Measurements from ENCODE around the gene MYADML2.

The MYADML2 gene

DNA sequence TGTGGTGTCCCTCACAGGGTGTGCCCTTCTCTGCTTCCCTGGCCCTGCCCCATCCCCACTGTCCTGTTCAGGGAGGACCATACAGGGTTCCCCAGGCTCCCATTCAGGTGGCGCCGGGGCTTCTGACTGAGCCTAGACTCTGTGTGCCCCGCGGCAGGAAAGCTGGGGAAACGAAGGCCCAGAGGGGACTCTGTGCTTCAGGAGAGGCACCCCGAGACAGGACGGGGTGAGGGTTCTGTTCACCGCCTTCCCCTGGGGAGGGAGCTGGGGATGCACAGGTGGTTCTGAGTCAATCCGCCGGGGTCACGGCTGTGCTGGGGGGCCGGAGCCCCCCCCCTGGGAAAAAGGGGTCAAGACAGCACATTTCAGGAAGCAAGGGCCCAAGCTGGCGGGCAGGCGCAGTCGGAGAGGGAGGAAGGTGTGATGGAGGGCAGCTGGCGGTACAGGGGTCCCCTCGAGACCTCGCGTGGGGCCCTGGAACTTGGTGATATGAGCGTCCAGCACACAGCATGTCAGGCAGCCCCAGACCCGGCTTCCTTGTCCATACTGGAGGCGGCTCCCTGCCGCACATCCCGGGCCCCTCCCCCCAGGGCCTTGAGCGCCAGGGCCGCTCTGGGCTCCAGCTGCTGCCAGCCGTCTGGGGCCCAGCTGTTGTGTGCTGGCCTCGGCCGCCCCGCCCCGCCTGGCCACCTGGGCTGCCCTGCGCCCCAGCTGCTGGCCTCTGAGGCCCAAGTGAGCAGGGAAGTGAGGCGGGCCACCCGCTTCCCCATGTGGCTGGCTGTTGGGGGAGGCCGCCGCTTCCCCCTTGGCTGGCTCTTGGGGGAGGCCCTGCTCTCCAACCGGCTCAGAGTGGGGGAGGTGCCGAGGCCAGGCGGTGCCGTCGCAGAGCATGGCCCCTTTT lies 19.6 kb upstream of the MYADML2 start:
- TF ChIP-seq, protein P1, sequence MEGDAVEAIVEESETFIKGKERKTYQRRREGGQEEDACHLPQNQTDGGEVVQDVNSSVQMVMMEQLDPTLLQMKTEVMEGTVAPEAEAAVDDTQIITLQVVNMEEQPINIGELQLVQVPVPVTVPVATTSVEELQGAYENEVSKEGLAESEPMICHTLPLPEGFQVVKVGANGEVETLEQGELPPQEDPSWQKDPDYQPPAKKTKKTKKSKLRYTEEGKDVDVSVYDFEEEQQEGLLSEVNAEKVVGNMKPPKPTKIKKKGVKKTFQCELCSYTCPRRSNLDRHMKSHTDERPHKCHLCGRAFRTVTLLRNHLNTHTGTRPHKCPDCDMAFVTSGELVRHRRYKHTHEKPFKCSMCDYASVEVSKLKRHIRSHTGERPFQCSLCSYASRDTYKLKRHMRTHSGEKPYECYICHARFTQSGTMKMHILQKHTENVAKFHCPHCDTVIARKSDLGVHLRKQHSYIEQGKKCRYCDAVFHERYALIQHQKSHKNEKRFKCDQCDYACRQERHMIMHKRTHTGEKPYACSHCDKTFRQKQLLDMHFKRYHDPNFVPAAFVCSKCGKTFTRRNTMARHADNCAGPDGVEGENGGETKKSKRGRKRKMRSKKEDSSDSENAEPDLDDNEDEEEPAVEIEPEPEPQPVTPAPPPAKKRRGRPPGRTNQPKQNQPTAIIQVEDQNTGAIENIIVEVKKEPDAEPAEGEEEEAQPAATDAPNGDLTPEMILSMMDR (IDR thresholded peaks at IDR 0.05; ENCODE audit: borderline replicate concordance, insufficient read depth, low read depth, low read length), result no peak
- H3K4me3 ChIP-seq (ENCODE audit: low read depth, low read length), result no peak overlapping the region

- TF ChIP-seq, protein P1 (IDR thresholded peaks at IDR 0.05; ENCODE audit: borderline replicate concordance, insufficient read depth, low read depth, low read length), result no peak
- no peak overlapping the region for H3K4me3 ChIP-seq (ENCODE audit: low read depth, low read length)
Measured at GRCh38 chr17:81964081-81964849, 17.2 kb upstream of the MYADML2 start.

DNA sequence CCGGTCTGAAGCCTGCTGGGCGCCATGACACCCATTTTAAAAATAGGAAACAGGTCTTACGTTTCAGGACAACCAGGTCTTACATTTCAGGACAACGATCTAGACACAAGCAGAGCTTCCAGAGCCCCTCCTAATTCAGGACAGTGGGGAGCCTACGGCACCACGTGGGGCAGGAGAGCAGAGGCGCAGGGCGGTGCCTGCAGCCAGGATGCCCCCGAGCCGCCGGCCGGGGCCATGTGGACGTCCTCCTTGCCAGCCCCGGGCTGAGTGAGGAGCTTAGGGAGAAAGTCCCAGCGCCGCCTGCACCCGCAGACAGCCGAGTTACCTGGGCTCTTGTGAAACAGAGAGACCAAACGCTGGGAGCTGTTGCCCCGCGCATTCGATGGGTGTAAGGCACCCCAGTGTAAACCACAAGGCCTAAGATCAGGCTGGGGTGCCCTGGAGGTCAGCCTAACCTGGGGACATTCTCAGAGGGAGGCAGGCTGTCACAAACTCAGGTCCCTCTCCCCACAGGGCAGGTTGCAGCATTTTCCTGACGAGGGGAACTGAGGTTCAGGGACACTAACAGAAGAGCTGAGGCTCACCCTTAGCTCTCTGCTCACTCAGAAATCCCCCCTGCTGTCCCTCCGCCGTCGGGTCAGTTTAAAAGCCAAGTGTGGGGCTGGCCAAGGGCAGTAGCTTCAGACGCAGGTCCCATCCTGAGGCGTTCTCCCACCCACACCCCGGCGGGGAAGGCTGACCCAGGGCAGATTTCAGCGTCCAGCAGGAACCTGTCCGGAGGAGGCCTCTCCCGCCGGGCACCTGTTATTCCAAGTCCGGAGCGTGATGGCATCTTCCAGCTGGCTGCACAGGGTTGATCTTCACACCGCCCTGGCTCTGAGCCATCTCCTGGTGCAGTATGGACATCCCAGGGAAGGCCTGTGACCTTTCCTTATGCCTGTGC lies 15.7 kb upstream of the MYADML2 start:
- TF ChIP-seq, protein P1 (IDR thresholded peaks at IDR 0.05; ENCODE audit: borderline replicate concordance, insufficient read depth, low read depth, low read length), result no peak
- H3K4me3 ChIP-seq (ENCODE audit: low read depth, low read length), result no peak overlapping the region

DNA sequence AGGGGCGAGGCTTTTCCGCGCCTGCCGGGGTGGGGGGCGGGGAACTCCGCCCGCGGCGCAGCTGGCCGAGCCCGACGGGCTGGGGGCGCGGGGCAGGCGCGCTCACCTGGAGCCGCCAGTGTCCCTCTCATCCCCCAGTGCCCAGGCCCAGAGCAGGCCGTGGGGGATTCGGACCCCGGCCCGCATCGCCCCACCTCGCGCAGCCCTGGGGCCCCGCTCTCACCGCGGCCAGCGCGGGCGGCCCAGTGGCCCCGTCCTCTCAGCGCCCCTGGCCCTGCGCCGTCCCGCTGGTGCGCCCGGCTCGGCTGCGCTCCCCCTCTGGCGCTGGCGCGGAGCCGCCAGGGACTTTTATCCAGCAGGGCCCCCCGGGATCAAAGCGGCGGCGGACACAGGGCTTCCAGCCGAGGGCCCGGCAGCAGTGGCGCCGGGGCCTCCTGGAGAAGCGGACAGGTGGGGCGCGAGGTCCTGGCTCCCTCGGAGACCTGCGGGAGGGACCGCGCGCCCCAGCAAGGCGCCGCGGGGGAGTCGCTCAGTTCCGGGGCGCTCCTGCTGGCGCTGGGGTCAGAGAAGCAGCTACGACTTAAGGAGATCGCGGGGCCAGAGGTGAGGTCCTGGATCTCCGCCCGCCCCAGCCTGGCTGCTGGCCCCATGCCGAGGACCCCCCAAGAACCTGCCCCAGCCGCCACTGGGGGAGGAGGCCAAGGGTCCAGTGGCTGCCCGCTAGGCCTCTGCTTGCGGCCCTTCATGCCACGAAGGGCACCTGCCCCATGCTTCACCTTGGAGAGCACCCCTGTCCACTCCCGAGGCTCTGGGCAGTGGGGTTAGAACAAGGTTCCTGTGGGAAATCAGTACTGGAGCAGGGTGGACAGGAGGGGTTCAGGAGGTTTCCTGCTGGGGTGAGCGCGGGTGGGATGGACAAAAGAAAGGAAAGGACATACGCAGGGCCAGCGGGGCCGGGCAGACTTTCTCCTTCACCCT lies 14.8 kb upstream of the MYADML2 start:
- TF ChIP-seq, protein P1 (IDR thresholded peaks at IDR 0.05; ENCODE audit: borderline replicate concordance, insufficient read depth, low read depth, low read length), result no peak
- no peak overlapping the region for H3K4me3 ChIP-seq (ENCODE audit: low read depth, low read length)

GRCh38 chr17:81961087-81961511 lies 14.1 kb upstream of the MYADML2 start, which contains the start of gene NOTUM:
NOTUM (minus strand) TSS chr17:81961187; CDS start chr17:81960909, 278 bp downstream.
- TF ChIP-seq, protein P1 (IDR thresholded peaks at IDR 0.05; ENCODE audit: borderline replicate concordance, insufficient read depth, low read depth, low read length), result peak; percentile 35; the same call in 1 of the 2 replicates
- no peak within 1 kb of the TSS for H3K4me3 ChIP-seq (ENCODE audit: low read depth, low read length)
